HG03097 (cell line): ENCODE results near the gene TTC38.

Experiments
- ATAC-seq: cut with Tn5 transposase; IDR thresholded peaks from one replicate; pipeline ENCODE4 v1.9.1; 2021; ENCODE audit not compliant: unreplicated experiment, low FRiP score

TTC38 gene

DNA sequence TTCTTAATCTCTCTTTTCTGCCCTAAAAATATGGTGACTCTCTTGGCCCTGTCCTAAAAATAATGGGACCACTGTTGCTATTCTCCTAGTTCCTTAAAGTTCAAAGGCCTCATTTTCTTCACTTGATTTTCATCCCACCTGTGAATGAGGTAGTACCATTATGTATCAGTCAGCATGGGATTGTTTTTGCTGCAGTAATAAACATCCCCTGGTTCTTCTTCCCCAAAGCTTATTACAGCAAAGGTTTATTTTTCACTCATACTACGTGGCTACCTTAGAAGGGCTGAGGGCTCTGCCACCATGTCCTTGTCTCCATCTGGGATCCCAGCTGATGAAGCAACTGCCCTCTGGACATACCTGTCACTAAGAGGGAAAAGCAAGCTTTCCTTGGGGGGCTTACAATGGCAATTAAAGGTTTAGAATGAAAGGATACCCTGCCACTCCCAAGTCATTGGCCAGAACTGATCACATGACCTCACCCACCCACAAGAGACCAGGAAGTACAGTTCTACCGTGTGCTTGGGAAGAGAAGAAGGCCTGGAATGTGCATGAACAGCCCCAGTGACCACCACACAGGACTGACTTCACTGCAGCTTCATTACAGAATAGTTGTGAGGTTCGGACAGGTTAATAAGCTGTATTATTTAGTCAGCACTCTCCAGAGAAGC, 7.8 kb downstream of the TTC38 start:
- no peak for ATAC-seq

- ATAC-seq: no peak
Measured at GRCh38 chr22:46276563-46276962, 8.8 kb downstream of the TTC38 start.

DNA sequence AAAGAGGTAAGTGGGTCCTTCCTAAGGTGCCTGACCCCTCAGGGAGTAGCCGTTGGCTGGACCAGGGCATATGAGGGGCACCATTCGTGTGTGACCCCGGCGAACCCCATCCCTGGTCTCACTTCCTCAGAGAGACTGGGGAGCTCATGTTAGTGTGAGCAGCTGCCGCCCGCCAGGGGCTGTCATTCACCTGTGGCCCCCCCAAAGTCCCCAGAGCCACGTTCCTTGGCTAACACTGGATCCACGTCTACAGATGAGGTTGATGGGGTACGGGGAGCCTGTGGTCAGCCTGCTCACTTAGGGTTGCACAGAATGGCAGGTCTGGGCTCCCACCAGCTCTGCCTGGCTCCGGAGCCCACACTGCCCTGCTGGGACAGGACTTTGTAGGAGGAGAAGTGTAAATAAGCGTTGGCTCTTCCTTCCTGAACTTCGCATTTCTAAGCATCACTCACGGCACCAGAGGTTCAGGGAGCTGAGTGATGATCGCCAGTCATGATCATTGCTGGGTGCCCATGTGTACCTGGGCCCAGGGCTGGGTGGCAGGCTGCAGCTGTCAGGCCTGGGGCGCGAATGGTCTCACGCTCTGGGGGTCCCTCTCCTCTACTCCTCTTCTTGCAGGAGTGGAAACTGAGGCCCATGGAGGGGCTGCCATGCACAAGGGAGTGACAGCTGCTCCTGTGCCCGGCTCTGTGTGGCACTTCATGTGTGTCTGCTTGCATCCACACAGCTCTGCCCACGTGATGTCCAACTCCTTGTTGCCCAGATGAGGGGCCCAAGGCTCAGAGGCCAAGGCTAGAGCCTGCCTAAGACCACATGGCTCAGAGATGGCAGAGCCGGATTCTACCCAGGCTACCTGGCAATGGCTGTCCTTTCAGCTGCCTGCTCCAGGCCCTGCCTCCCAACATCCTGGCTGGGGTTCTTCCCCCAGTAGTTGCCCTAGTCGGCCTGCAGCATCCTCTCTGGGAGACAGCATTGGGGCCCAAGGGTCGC, 11.1 kb downstream of the TTC38 start:
- no peak for ATAC-seq

DNA sequence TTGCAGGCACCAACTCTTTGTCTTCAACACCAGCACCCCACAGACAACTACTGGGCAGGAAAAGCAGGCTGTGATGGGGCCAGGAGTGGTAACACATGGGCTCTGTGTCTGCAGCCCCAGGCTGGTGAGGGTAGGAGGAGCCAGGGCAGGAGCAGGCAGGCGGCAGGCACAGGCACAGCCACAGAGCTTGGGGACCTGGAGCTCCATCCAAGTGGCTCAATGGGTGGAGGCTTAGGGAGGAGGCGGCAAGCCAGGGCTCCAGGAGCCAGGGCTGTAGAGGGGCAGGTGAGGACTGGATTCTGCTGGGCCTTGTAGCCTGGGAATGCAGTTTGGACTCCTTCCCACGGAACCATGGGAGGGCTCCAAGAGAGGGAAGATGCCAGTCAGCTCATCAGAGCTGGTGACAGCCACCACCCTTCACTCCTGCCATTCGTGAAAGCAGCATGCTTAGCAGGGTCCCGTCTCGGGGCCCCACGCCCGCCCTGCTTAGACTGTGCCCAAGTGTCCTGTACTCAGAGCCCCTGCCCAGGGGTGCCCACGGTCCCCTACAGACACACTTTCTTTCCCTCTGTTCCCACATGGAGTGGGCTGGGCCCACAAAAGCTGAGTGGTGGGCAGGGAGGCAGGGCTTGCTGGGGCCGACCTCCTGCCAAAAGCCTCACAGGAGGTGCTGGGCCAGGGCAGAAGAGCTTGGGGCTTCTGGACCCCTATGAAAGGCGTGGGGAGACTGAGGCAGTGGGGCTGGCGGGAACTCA, 12.4 kb downstream of the TTC38 start:
- ATAC-seq: no peak

DNA sequence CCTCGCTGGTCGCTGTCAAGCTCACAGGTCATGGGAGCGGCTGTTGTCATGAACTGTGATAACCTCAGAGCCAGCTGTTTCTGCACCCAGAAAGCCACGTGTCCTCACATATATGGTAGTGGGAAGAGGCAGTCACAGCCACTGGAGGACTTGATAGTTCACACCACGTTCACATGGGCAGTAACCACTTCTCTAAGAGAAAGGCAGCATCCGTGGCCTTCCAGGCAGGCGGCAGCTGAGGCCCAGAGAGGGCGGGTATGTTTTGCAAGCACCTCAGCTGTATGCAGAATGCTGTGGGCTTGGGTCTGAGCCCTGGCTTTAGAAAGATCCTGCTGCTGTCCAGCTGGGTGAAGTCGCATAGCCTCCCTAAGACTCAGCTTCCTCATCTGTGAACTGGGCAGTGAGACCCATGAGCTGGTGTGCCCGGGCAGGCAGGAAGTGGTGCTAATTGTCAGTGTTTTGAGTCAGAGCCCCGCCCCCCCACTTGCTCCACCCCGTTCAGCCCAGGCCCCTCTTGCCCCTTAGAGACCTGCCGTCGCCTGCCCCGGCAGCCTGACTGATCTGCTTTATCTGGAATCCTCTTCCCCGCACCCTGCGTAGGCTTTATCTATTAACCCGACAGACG, 13.3 kb downstream of the TTC38 start:
- no peak for ATAC-seq

DNA sequence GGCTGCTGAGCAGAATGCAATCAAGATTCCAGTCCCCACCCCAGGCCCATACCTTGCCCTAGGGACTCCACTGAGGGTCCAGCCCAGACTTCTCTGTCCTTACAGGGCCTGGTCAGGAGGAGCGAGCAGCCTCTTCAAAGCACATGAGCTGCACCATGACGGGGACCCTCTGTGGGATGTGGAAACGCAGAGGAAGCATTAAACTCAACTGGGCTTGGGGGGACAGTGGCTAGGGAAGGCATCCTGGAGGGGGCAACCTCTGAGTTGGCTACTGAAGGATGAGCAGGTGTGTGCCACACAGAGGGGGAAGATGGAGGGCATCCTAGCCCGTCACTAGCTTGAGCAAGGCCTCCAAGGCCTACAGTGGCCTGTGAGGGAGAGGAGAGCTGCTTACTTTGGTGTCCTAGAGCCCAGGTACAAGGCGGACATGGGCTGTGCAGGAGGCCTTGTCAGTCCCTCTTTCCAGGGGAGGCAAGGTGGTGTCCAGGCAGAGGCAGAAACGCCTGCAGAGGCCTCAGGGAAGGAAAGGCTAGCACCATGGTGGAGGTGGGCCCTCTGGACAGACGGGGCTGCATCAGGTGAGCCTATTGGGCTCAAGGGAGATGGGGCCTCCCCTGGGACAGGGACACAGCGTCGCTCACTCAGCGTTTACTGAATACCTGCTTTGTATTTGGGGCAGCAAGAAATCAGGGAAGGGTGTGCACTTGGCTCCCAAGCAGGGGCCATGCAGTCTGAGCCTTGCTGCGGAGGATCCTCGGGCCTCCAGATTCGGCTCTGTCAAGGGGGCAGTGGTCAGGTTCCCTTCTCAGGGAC, 14.3 kb downstream of the TTC38 start:
- no peak for ATAC-seq

- no peak for ATAC-seq
Measured at GRCh38 chr22:46286006-46286405, 18.2 kb downstream of the TTC38 start.

GRCh38 chr22:46286941-46287872, 19.4 kb downstream of the TTC38 start:
- no peak for ATAC-seq

GRCh38 chr22:46287873-46288751, 20.3 kb downstream of the TTC38 start:
- ATAC-seq: peak; percentile 66

DNA sequence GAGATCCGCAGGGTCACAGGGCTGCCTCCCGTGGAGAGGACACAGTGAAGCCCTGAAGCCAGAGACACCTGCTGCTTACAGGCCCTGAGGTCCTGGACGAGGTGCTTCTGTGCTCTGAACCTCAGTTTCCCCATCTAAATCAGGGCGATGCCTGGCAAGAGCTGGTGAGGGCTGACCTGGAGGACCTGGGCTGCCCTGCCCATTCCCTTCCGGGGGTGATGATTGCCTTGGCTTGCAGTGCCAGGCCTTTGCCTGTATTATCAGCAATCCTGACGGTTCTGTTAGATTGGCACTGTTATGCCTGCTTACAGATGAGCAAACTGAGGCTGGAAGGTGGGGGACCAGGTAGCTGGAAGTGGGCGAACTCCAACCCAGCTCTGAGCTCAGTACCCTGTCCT, 21.0 kb downstream of the TTC38 start:
- no peak for ATAC-seq

- no peak for ATAC-seq
Measured at GRCh38 chr22:46289244-46289891, 21.6 kb downstream of the TTC38 start.

DNA sequence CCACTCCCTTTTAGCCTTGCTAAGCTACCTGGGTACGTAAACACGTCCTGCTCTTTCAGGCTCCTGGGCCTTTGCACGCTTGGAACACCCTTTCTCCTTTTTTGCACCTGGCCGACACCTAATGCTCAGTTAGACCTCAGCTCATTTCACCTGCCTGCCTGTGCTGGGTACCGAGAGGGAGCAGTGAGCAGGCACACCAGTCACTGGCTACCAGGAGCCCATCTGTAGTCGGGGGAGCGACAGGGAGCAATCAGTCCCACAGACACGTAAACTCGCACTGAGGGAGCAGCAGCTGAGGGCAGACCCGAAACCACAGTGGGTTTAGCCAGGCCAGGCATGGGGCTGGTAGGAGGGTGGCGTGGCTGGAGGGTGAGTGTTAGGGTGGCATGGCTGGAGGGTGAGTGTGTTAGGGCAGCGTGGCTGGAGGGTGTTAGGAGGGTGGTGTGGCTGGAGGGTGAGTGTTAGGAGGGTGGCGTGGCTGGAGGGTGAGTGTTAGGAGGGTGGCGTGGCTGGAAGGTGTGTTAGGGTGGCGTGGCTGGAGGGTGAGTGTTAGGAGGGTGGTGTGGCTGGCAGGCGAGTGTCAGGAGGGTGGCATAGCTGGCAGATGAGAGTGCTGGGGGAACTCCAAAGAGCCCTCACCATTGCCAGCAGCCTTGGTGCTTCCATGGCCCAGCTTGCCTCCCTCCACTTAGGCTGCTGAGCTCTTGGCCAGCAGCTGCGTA, 22.5 kb downstream of the TTC38 start:
- no peak for ATAC-seq

DNA sequence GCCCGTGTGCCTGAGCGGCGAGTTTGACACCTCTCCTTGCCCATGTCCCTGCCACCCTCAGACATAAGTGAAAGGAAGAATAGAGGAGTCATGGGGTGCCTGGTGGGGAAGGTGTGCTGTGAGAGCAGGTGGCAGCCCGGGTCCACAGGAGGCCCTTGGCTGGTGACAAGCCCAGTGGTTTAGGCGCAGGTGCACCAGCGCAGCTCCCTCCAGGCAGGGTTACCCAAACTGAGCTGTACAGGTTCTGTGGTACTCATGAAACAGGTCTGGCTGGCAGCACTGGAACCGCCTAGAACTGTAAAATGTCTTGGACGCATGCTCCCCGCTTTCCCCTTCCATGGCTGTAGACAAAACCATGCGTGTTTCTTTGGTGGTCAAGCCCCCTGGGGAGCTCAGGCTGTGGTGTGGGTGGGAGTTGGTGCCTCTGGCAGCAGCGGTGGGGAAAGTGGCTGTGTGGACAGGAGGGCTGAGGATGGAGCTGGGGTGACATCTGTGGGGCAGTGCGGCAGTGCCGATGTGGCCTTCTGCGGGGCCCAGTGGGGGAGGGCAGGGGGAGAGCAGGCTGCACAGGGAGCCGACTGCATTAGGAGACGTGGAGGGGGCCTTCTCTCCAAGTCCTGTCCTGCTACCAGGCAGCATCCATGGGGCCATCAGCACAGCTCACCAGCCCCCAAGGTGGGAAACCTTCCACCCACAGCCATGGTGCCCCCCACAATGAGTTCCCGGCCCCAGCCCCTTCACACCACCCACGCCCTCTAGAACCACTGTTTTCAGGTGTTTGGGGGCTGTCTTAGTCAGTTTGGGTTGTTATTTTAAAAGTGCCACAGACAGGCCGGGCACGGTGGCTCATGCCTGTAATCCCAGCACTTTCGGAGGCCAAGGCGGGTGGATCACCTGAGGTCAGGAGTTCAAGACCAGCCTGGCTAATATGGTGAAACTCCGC, 23.3 kb downstream of the TTC38 start:
- no peak for ATAC-seq

DNA sequence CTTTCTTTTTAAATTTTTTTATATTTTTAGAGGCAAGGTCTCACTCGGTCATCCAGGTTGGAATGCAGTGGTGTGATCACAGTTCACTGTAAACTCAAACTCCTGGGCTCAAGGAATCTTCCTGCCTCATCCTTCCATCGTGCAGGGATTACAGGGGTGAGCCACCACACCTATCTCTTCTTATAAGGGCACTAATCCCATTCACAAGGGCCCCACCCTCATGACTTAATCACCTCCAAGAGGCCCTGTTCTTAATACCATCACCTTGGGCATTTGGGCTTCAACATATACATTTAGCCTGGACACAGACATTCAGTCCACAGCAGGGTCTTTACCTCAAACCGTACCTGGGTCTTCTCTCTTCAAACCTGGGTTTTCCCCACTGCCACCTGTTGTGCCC, 24.4 kb downstream of the TTC38 start:
- ATAC-seq: no peak

- no peak for ATAC-seq
Measured at GRCh38 chr22:46292732-46293131, 24.9 kb downstream of the TTC38 start.
